Cortex of kidney (tissue), 1 donor: Measurements from ENCODE around the gene LRRC53.

Experiments
- DNase-seq: peaks from one replicate; lab custom pipeline; 2025; lab: John Stamatoyannopoulos, UW

LRRC53 gene, protein sequence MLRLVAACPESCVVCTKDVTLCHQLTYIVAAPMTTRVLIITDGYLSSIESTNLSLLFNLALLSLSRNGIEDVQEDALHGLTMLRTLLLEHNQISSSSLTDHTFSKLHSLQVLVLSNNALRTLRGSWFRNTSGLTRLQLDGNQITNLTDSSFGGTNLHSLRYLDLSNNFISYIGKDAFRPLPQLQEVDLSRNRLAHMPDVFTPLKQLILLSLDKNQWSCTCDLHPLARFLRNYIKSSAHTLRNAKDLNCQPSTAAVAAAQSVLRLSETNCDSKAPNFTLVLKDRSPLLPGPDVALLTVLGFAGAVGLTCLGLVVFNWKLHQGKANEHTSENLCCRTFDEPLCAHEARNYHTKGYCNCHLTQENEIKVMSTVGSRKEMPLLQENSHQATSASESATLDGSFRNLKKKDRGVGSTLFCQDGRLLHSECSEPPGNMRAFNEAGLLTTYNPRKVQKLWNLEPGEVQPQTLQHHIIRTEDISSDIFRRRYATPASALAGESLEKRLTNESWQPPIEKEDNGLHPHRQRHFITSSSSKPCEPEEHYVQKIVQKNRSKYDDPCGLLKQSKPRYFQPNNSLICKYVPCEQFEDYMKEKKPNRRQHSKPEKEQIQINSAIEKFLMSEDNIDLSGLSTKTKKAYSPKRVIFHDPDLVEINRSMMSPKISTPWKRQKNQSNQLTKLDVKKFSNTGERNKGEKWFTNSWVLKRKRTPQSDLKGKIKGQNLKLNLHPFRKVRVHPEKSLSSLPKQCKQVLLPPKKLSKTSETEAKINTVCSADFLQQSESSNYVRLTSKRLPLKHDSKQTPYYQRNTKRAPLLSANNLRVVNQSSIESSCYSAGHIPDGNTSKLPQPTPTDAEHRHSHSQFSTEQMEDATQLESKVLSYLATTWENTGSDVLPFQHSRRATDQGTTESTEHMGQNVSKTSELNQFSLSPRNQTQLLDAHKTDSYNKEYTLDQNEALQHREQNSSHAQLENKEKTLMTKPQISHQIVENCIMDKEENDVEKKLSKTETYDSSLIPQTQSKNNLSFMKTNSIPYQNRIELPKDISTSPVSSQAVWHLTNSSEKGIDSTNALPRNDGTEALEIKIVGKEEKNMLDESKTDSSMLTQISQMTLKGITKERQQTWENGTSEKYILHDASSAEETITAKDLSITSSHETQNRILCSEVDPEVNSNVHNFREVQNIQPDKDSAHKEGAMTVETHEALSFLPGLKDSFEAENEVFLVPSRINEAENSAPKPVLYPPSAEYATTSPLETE

DNA sequence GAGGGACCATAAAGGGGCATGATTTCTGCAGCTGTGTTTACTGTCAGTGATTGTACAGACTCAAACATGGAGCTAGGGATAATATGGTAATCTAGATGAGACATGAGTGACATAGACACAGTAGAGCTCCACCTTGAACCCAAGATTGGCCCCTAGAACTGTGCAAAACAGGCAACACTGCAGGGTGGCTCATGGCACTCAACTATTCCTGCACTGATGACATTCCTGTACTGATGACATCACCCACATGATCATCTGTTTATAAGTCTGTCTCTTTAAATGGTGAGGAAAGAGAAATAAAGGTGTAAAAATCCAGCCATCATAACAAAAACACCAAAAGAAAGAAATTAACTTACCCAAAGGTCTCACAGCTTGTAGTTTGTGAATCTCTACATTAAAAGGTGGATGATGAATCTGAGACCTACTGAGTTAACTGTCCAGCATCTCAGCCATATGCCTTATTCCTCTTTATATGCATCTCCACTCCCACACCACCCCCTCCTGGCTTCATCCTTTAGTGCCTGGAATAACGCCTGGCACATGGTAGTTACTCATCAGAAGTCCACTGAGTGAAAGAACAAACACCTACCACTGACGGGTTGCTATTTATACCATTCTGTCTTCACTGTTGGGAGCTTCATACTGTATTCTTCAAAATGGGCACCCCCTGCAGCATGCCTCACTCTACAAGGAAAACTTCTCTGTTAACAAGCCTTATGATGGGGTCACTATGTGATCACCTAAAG is at the start of gene LRRC53:
TSS of gene LRRC53 (minus strand) at position 442 of the 746 bp plus-strand sequence. CDS start 29,262 bp downstream, outside the sequence.
- no peak for DNase-seq

DNA sequence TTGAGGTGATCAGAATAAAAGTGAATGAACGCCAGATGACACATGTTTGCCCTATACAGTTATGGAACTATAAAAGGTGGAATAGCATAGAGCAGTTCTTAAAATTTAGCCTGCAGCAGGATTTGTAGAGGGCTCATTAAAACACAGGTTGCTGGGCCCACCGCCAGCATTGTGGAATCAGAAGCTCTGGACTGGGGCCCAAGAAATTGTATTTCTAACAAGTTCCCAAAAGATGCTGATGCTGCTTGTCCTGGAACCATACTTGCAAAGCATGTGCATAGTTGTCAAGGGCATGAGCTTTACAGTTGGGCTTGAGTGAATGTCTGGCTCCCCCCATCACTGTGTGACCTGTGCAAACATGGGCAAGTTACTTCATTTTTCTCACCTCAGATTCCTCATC is 37.5 kb upstream of the LRRC53 start:
- no peak for DNase-seq

DNA sequence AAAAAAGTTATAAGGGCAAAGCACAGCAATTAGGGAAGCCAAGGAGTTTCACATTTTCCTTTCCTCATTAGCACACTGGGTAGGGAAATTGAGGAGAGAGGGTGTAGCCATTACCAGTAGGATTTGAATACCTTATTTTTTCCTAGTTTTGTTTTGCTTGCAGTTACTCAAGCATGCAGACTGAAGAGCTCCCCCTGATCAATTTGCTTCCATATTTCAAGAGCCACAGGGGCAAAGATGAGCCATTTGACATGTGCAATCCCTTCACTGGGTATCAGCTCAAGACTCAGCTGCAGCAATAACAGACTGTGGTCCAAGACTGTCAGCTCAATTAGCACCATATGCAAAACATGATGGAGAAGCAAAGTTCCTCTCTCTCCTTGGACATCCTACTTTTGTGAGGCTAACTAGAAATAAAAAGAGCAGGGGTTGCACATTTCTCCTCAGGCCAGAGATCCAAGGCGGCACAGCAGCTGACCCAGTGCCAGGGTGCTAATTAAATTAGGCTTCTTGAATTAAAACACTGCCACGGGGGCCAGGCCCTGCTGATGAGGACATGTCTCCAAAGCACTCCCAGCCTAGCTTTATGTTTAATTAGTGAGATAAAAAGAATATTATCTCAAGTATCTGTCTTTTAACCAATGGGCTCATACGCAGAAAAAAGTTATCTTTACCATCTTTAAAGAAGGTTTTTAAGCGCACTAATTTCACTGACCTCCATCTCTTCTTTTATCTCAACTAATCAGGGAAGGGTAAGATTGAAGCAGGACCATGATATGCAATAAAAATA is 36.7 kb upstream of the LRRC53 start:
- no peak for DNase-seq

DNA sequence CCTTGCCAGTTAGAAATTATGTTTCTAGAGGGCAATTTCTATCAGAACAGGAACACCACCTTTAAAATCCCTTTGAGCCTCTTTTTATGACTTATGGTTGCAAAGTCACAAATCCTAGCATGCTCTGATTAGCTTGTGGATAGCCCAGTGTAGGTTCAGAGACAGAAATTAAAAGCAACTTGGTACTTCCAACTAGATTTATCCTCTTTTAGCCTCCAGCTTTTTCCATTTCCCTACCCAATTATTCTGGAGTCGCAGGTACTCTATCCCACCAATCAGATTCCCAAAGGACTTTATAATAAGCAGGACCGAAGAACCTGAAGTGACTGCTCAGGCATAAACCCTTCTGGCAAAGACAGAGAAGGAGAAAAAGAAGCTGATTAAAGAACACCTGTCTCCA is 33.4 kb upstream of the LRRC53 start:
- DNase-seq: no peak

DNA sequence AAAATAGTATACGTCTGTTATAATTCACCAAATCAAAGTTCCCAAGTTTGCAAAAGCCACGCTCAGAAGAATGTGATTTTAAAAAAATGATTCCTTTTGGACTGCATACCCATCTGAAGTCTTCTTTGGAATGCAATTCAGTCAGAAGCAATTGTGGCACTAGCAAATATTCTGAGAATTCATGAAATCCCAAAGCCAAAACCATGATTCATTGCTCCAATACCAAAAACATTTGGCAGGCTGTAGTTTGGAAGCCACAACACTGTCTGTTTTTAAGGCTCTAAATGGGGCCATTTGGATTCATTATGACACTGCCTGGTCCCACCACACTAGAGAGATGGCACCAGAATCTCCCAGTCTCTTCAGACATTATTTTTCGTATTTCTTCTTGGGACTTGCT is 21.8 kb upstream of the LRRC53 start:
- DNase-seq: no peak

DNA sequence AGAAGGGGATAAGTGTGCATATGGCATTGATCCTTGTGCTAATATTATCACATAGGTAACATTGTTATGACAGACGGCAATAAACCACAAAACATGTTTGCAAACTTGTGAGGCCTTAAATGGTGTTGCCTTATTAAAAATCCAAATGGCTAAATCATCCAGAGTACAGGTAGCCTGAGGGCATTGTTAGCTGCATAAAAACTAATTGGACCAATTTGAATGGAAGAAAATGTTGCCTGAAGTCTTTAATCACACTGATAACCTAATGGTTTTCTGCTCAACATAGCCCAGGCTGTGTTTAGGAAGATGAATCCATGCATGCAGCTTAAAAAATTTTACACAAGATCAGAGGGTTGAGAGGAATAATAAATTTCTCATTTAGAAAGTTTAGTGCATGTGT is 19.4 kb upstream of the LRRC53 start:
- DNase-seq: no peak

DNA sequence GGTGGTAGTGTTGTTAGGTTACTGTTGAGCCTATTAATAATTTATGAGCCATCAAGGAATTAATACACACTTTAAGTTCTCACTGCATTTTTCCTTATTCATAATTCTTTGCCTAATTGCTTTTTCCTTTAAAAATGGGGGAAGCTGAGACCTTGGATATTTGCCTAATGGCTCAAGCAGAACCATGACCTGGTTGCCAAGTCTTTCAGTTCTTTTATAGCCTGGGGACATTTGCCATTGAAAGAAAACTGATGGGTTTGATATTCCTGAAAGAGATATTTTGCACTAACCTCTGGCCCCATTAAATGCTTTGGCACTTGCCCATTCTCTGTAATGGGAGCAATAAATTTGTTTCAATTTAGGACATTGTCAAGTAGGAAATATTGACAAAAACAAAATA is 18.5 kb upstream of the LRRC53 start:
- no peak for DNase-seq

DNA sequence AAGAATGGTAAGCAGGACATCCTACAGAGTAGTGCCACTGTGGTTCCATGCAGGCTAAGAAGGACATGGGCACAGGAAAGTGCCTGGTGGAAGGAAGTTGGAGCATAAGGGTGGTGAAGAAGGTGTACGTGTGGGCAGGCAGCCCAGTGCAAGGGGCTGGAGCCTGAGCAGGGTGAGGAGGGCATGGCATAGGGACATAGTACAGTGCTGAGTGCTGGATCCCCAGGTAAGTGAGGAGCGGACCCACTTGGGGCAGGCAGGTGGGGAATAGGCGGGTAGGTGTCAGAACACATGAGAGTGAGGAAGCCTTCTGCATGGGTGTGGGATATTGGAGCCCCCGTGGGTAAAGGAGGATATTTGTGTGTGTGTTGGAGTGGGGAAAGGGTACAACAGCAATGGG is 15.7 kb upstream of the LRRC53 start:
- DNase-seq: no peak

DNA sequence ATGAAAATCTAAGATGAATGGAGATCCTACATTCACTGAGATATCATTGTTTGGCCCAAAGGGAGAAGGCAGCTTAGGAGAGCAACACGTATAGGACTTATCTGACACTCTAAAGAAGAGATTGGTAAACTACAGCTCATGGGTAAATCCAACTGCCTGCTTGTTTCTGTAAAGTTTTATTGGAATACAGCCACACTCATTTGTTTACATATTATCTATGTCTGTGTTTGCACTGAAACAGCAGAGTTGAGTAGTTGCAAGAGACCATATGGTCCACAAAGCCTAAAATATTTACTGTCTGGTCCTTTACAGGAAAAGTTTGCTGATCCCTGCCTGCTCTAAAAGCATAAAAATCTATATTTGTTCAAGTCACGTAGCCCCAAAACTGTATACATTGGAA is 14.3 kb upstream of the LRRC53 start:
- no peak for DNase-seq

DNA sequence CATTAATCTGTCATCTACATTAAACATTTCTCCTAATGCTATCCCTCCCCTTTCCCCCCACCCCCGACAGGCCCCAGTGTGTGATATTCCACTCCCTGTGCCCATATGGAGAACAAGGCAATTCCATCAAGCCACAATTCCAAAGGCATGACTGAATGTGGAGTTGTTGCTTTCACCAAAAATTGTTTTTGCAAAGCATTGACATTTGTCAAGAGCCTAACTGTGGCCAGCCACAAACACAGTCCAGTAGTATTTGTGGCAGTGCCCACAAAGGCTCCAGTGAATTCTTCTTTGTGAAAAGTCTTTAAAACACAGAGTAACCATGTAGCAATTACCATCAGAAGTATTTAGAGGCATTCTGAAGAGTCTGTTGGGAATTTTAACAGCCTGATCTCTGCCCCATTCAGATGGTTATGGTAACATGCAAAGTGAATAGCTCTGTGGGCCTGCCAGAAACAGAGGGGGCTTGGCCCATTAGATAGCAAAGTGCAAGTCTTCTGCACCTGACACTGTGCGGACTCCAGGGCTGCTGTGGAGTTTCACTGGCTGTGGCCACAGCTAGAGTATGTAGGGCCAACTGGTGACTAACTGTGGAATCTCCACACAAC is 11.6 kb upstream of the LRRC53 start:
- no peak for DNase-seq

DNA sequence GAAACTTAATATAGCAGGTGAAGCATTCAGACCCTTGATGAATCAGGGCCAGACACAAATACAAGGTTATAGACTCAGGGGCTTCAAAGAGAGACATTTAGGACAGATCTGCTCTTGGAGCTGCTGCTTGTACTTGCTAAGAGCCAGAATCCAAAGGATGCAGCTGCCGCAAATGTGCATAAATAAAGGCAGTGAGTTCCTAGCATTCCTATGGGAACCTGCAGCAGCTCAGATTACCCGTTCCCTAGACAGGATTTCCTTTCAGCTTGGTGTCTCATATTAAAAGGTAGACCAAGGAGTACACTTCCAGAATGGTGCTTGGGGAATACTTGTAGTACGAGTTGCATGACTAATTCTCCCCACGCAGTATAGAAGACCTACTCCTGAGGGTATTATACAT is 9.7 kb upstream of the LRRC53 start:
- DNase-seq: no peak

DNA sequence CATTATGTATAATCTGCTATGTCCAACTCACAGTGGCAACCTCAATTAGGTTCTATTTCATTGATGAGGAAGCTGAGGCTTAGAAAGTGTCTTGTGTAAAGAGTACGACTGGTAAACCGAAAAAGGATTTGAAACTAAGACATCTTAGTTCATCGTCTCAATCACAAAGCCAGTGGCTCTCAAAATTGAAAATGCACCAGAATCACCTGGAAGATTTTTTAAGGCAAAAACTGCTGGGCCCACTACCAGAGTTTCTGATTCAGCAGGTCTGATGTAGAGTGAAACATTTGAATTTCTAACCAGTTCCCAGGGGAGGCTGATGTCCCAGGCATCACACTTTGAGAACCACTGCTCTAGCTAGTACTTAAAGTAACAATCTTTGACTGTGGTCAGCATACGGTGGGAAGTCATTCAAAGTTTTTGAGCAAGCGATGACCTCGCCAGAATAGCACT is 5.2 kb upstream of the LRRC53 start:
- no peak for DNase-seq

DNA sequence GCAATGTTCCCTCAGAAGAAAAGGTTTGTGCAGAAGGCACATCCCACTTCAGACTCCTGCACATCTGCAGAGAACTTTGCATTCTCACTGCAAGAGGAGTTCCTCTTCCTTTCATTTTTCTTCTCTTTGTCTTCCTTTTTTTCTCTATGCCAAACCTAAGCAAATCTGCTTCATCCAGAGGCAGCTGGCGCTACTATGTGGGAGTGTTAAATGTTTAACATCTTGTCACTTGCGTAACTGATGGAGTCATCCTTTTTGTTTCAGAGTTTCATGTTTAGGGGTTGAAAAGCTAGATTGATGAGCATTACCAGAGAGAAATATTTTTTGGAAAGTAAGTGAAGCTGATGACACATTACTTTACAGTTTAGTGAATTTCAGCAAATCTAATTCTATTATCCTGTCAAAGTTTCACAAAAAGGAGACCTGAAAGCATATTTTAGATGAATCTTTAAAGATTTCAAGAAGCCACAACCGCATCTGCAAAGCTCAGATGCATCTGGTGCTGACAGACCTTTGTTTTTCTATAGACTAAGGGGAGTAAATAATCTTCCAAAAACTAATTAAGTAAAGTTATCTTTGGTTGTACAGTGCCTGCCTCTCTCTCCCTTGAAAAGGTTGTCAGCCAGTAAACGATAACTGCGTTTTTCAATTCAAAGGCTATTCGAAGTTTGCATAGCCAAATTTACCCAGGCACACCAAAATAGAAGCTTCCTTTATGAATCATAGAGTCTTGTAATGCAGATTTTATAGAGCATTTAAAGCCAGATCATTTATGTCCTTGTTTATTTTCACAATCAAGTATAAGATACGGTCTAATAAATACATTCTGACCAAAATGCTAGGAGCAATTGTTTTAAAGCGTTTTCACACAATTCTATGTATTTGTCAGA is 1.2 kb upstream of the LRRC53 start:
- no peak for DNase-seq

DNA sequence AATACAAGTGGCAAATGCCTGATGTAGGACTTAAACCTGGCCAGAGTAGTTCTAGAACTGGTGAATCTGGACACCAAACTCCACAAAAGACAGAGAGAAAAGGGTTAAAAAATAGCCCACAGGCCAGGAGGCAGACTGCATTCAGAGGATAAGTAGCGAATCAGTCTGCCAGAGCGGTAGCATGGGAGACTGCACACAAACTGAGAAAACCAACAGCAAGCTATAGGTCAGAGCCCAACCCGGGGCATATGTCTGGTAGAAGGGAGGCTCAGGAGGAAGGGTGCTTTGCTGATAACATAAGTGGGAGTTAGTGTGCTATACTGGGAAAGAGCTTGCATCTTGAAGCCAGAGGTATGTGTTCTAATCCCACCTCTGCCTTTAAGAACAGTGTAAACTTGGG is 4.0 kb downstream of the LRRC53 start:
- no peak for DNase-seq

DNA sequence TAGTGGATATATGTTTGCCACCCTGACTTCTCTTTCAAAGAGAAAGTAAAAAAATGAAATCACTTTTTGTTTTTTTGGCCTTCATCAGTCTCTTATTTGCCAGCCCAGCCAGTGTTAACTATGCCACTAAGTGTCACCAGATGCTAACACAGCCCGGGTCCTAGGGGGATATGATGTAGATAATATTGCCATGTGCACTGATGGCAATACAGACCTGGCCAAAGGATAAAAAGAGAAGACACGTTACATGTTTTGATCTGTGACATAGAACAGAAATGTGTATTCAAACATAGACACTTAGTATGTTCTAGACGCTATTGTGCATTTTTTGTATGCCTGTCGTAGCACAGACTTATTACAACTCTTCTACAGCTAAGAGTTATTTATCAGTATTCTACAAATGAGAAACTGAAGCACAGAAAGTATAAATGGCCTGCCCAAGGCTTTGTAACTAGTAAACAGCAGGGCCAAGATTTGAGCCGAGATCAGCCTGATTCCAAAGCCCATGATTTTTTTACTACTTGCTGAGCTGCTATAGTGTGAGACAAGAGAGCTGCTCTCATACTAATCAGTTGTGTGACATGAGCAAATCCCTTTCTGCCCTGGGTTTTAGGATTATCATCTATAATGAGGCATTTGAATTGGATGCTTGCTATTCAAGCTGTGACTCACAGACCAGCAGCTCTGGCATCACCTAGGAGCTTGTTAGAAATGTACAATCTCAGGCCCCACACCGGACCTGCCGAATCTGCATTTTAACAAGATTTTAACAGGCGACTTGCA is 6.3 kb downstream of the LRRC53 start:
- DNase-seq: no peak

DNA sequence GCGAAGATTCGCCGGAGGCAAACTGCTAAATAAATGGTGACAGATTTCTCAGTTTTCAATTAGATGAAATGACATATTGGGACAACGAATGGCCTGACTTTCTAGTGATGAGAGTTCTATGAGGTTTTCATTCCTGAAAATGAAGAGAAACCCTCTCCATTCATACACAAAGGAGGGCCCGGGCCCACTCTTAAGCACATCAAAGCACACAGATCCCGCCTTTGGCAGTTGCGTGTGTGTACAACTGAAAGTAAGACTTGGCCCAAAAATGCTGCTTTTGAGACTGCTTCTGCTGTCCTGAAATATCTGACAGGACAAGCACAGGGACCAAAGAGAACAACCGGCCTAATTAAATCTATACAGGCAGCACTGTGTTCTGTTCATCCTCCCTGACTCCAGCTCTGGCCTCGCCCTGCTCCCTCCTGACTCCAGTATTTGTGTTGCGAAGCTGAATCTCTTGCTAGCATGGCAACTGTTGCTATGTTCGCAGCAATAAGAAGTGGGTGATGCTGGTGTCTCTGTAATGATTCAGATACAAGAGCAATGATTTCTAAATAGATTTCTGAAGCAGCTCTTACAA is 7.4 kb downstream of the LRRC53 start:
- no peak for DNase-seq

DNA sequence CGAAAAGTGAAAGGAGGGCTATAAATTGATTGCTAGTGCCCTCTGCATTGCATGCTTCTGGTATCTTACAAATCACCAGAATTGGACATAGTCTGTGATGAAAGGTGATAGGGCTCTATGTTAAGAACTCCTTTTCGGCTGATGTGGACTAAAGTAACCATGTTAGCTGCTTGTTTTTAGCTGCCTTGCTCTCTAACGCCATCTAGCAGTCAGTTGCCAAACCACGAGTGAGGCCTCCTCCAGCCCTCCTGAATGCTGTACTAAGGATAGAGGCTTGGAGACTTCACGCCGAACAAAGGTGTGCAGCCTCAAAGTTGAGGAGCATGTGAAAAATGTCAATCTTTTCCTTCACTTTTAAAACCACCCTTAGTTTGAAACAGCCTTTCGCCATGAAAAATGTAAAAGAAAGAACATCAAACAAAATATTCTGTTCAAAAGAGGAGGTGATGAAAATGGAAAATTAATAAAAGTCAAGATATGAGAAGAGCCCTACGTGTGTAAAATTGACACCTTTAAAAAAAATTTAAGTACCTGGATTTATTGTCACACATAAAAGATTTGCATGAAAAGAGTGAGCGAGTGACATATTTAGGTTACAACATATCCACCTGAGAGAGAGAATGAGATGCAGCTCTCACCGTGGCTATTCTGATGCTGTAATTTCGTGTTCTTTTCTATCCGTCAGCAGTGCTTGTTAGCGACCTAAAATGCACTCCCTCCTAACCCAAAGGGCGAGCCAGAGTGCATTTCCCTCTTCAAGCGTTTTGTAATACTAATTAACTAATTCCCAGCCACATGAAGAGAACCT is 8.1 kb downstream of the LRRC53 start:
- no peak for DNase-seq
